Tibial nerve (tissue), 4 donors: ENCODE results near the gene LOXHD1.

Experiments used
- EP300 ChIP-seq, 2 donors: sonication (generic); formaldehyde crosslinking; IDR thresholded peaks; one replicate each; pipeline ENCODE4 v1.6.1; 2017; ENCODE audit warnings: antibody characterized with exemption in 2 of 2, mild to moderate bottlenecking in 1 of 2
- POLR2A ChIP-seq, 2 donors: fragments of 450-650 bp; IDR thresholded peaks; one replicate each; pipeline ENCODE4 v1.6.1; 2017; ENCODE audit warnings: antibody characterized with exemption in 2 of 2, mild to moderate bottlenecking in 2 of 2, moderate library complexity in 2 of 2
- TF ChIP-seq, protein P1 (sequence below), 5 experiments: fragments of 200-600 bp in 3 of 5; fragments of 450-650 bp in 2 of 5; sonication (generic) in 3 of 5; IDR thresholded peaks; one replicate each; pipeline ENCODE4 v1.5.1; 2016 to 2019; ENCODE audit warnings: antibody characterized with exemption in 5 of 5, mild to moderate bottlenecking in 3 of 5, moderate library complexity in 2 of 5

DNA sequence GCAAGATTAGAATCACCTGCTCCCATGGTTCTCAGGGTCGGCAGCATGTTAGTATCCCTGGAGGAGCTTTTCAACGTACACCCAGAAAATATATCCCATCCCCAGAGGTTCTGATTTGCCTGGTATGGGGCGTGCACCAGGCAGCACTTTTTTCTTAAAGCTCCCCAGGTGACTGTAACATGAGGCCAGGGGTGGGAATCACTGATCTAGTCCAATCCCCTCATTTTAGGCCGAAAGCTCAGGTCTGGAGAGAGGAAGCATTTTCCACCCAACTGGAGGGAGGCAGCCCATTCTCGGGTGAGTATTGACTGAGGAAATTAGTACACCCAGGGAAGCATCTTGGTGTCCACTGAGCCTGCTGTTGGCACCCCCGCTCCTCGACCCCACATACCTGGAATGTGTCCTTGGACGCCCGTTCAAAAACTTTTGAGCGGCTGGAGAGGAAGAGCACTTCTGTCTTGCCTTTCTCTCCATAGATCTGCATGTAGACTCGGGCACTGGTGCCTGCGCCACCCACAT, 94.3 kb downstream of the LOXHD1 start:
- TF ChIP-seq, protein P1, sequence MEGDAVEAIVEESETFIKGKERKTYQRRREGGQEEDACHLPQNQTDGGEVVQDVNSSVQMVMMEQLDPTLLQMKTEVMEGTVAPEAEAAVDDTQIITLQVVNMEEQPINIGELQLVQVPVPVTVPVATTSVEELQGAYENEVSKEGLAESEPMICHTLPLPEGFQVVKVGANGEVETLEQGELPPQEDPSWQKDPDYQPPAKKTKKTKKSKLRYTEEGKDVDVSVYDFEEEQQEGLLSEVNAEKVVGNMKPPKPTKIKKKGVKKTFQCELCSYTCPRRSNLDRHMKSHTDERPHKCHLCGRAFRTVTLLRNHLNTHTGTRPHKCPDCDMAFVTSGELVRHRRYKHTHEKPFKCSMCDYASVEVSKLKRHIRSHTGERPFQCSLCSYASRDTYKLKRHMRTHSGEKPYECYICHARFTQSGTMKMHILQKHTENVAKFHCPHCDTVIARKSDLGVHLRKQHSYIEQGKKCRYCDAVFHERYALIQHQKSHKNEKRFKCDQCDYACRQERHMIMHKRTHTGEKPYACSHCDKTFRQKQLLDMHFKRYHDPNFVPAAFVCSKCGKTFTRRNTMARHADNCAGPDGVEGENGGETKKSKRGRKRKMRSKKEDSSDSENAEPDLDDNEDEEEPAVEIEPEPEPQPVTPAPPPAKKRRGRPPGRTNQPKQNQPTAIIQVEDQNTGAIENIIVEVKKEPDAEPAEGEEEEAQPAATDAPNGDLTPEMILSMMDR (IDR thresholded peaks at IDR 0.05): no peak
- TF ChIP-seq POLR2A (IDR thresholded peaks at IDR 0.05): no peak
- TF ChIP-seq EP300 (IDR thresholded peaks at IDR 0.05): no peak
